Measurements from ENCODE around the gene EPHB2. TPM values are rescaled to one million over a fixed set of nuclear protein-coding genes. Genes with fewer than 3 reads are reported as not detected.

Gene EPHB2
- total RNA-seq, 4 donors from 2014 or later, result 0.08 to 3.4 (median 1.9) TPM

DNA sequence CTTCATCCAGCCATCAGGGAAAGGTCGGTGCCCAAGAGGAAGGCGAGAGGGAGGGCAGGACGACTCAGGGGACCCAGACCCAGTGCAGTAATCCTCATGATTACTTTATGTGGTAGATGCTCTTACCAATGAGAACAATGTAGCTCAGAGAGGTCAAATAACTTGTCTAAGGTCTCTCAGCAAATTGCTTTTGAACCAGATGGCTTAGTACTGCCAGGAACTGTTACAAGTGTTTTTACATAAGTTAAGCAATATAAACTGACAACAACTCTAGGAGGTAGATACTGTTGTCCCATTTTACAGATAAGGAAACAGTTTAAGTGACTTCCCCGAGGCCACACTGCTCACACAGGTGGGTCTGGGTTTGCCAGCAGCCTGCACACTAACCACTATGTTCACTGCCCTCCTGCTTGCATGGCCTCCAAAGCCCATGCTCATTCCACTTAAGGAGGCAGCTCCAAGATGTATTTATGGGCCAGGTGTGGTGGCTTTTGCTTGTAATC, 150.3 kb downstream of the EPHB2 start:
- peaks cover 0 to 33% (median 0%) of the 10 kb centered on the region in 4 donors for H3K27me3 ChIP-seq
- no peak overlapping the region for H3K4me3 ChIP-seq
- DNase-seq, result no peak
- H3K9me3 ChIP-seq, result no peaks in the 10 kb centered on the region
- H3K4me1 ChIP-seq, result no peaks in the 10 kb centered on the region
- TF ChIP-seq CTCF (IDR thresholded peaks at IDR 0.05), result no peak
- no peak for TF ChIP-seq POLR2A (IDR thresholded peaks at IDR 0.05)
- 89 to 91% methylated on average over 3 to 4 of the region's 4 CpGs for WGBS, 2 donors
- H3K36me3 ChIP-seq, result no peaks in the 10 kb centered on the region
- H3K27ac ChIP-seq, result no peak overlapping the region
- intact Hi-C loops (cut with DNase I), result no loop called here

- peak in 5 of 6 experiments; percentile 57 to 81 (median 70) for TF ChIP-seq CTCF (IDR thresholded peaks at IDR 0.05)
- TF ChIP-seq POLR2A (IDR thresholded peaks at IDR 0.05), result no peak
- H3K36me3 ChIP-seq, result no peaks in the 10 kb centered on the region
- intact Hi-C loops (cut with DNase I), result no loop called here
- no peaks in the 10 kb centered on the region for H3K9me3 ChIP-seq
- peaks cover 0 to 33% (median 0%) of the 10 kb centered on the region in 4 donors for H3K27me3 ChIP-seq
- 59 to 64% methylated on average over 4 of the region's 4 CpGs for WGBS, 2 donors
- no peak overlapping the region for H3K27ac ChIP-seq
- no peak for DNase-seq
- H3K4me1 ChIP-seq, result no peaks in the 10 kb centered on the region
- H3K4me3 ChIP-seq, result no peak overlapping the region
Measured at GRCh38 chr1:22861764-22862440, 151.3 kb downstream of the EPHB2 start.

DNA sequence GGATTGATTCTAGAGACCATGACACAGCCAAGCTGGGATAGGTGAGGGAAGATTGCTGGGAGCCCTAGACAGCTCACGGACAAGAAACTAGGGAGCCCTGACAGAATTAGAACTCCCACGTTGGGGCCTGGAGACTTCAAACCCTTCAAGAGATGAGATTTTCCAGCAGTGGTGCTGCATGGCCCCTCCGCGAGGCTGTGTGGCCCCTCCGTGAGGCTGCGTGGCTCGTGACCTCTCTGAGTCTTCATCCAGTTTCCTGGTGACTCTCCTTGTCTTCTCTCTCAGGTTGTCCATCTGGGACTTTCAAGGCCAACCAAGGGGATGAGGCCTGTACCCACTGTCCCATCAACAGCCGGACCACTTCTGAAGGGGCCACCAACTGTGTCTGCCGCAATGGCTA, 152.1 kb downstream of the EPHB2 start:
- intact Hi-C loops (cut with DNase I), result no loop called here
- peaks cover 0 to 40% (median 0%) of the 10 kb centered on the region in 4 donors for H3K27me3 ChIP-seq
- 95 to 98% methylated on average over 7 of the region's 9 CpGs for WGBS, 2 donors
- DNase-seq, result no peak
- H3K4me1 ChIP-seq, result no peaks in the 10 kb centered on the region
- peaks cover 0 to 2% (median 0%) of the 10 kb centered on the region in 3 donors for H3K9me3 ChIP-seq
- no peak overlapping the region for H3K27ac ChIP-seq
- H3K4me3 ChIP-seq, result no peak overlapping the region
- H3K36me3 ChIP-seq, result no peaks in the 10 kb centered on the region
- no peak for TF ChIP-seq POLR2A (IDR thresholded peaks at IDR 0.05)
- TF ChIP-seq CTCF (IDR thresholded peaks at IDR 0.05), result no peak

GRCh38 chr1:22863766-22864165, 153.1 kb downstream of the EPHB2 start:
- intact Hi-C loops (cut with DNase I), result no loop called here
- TF ChIP-seq CTCF (IDR thresholded peaks at IDR 0.05) (no peak), POLR2A (IDR thresholded peaks at IDR 0.05) (no peak)
- no peak for DNase-seq
- H3K27me3 ChIP-seq, result peaks cover 0 to 50% (median 0%) of the 10 kb centered on the region in 4 donors
- H3K27ac ChIP-seq, result no peak overlapping the region
- H3K36me3 ChIP-seq, result no peaks in the 10 kb centered on the region
- H3K9me3 ChIP-seq, result peaks cover 0 to 11% (median 8%) of the 10 kb centered on the region in 3 donors
- WGBS, 2 donors, result 96 to 97% methylated on average over 7 of the region's 7 CpGs
- H3K4me1 ChIP-seq, result no peaks in the 10 kb centered on the region
- H3K4me3 ChIP-seq, result no peak overlapping the region

GRCh38 chr1:22864886-22865285, 154.2 kb downstream of the EPHB2 start:
- H3K4me1 ChIP-seq, result peaks cover 0 to 2% (median under 1%) of the 10 kb centered on the region in 3 donors
- peaks cover 0 to 11% (median 8%) of the 10 kb centered on the region in 3 donors for H3K9me3 ChIP-seq
- TF ChIP-seq POLR2A (IDR thresholded peaks at IDR 0.05) (no peak), CTCF (IDR thresholded peaks at IDR 0.05) (no peak)
- no peaks in the 10 kb centered on the region for H3K36me3 ChIP-seq
- no peak overlapping the region for H3K27ac ChIP-seq
- H3K27me3 ChIP-seq, result peaks cover 0 to 61% (median 0%) of the 10 kb centered on the region in 4 donors
- WGBS, 2 donors, result 94 to 100% methylated on average over 9 to 11 of the region's 24 CpGs
- DNase-seq, result no peak
- intact Hi-C loops (cut with DNase I), result no loop called here
- no peak overlapping the region for H3K4me3 ChIP-seq
